GM23248 (cell line): ENCODE results near the gene TCEANC2. TPM values are rescaled to one million over a fixed set of nuclear protein-coding genes. Genes with fewer than 3 reads are reported as not detected.

Experiments used
- DNase-seq: peaks from one replicate; pipeline ENCODE4 v3.0.0-alpha.2; 2015
- H2AFZ ChIP-seq: fragments of 200-600 bp; sonication (generic); 2 replicates; pipeline ENCODE4 v1.6.1; 2016; ENCODE audit warnings: antibody characterized with exemption
- H3F3A ChIP-seq: fragments of 200-600 bp; sonication (generic); 2 replicates; pipeline ENCODE4 v1.6.1; 2016; ENCODE audit warnings: mild to moderate bottlenecking, antibody characterized with exemption, mixed run types; ENCODE audit not compliant: insufficient read depth
- H3K27ac ChIP-seq: fragments of 200-600 bp; sonication (generic); 2 replicates; pipeline ENCODE4 v1.5.1; 2016; ENCODE audit warnings: mild to moderate bottlenecking
- H3K27me3 ChIP-seq: fragments of 200-600 bp; sonication (generic); replicated peaks from 2 replicates; pipeline ENCODE4 v1.6.1; 2016; ENCODE audit warnings: mild to moderate bottlenecking; ENCODE audit not compliant: insufficient read depth
- H3K36me3 ChIP-seq: fragments of 200-600 bp; sonication (generic); 2 replicates; pipeline ENCODE4 v1.6.1; 2016; ENCODE audit warnings: low read depth, mild to moderate bottlenecking
- H3K4me1 ChIP-seq: fragments of 200-600 bp; sonication (generic); 2 replicates; pipeline ENCODE4 v1.6.1; 2016; ENCODE audit warnings: mild to moderate bottlenecking; ENCODE audit not compliant: insufficient read depth
- H3K4me2 ChIP-seq: fragments of 200-600 bp; sonication (generic); one replicate; pipeline ENCODE4 v1.6.1; 2016; ENCODE audit warnings: mild to moderate bottlenecking; ENCODE audit not compliant: unreplicated experiment
- H3K4me3 ChIP-seq: fragments of 200-600 bp; sonication (generic); 2 replicates; pipeline ENCODE4 v1.5.1; 2016; ENCODE audit warnings: mild to moderate bottlenecking
- H3K79me2 ChIP-seq: fragments of 200-600 bp; sonication (generic); 2 replicates; pipeline ENCODE4 v1.6.1; 2016; ENCODE audit warnings: mild to moderate bottlenecking; ENCODE audit not compliant: insufficient read depth
- H3K9ac ChIP-seq: fragments of 200-600 bp; sonication (generic); 2 replicates; pipeline ENCODE4 v1.6.1; 2016; ENCODE audit warnings: mild to moderate bottlenecking
- H3K9me2 ChIP-seq: fragments of 200-600 bp; sonication (generic); 2 replicates; pipeline ENCODE4 v1.6.1; 2016; ENCODE audit warnings: mixed run types, mild to moderate bottlenecking, moderate library complexity; ENCODE audit not compliant: insufficient read depth
- H3K9me3 ChIP-seq: fragments of 200-600 bp; sonication (generic); one replicate; pipeline ENCODE4 v1.6.1; 2017; ENCODE audit warnings: low read depth
- H4K20me1 ChIP-seq: fragments of 200-600 bp; sonication (generic); 2 replicates; pipeline ENCODE4 v1.6.0; 2016; ENCODE audit not compliant: insufficient read depth
- EZH2 ChIP-seq: fragments of 200-600 bp; sonication (generic); IDR thresholded peaks from 2 replicates; pipeline ENCODE4 v1.6.1; 2018; ENCODE audit warnings: antibody characterized with exemption, mild to moderate bottlenecking; ENCODE audit not compliant: insufficient read depth, poor library complexity, severe bottlenecking
- EZH2phosphoT487 ChIP-seq: fragments of 200-600 bp; sonication (generic); IDR thresholded peaks from 2 replicates; pipeline ENCODE4 v1.6.1; 2018; ENCODE audit warnings: antibody characterized with exemption, moderate library complexity, mild to moderate bottlenecking, low read depth; ENCODE audit not compliant: insufficient read depth
- WGBS, 2 experiments: methylation state at CpG; one replicate each; pipeline ENCODE4 v1.1.6; 2015 to 2017; ENCODE audit warnings: low lambda C conversion rate in 2 of 2, low coverage in 1 of 2; ENCODE audit errors: missing lambda C conversion rate in 2 of 2; 5-methylcytosine and 5-hydroxymethylcytosine counted together
- in situ Hi-C: fragments of 300-500 bp; cut with MboI; formaldehyde crosslinking; loops from 2 replicates; pipeline ENCODE4 v1.15.0; 2020
- polyA plus RNA-seq: library from polyadenylated mRNA; unstranded; fragments of >200 nt; fragmentation: Nextera tagmentation; extraction: Ambion mirVana; gene quantifications from 2 replicates; pipeline ENCODE4 v1.2.1, GENCODE V29; 2016
- total RNA-seq: library from RNA; depleted of rRNA; stranded (reverse); fragments of >200 nt; shearing (Covaris generic); gene quantifications from 2 replicates; pipeline ENCODE4 v1.2.3, GENCODE V29; 2014

TCEANC2 gene
- total and polyA plus RNA-seq, 2 experiments from 2014 or later: 1.7 to 4.6 TPM

DNA sequence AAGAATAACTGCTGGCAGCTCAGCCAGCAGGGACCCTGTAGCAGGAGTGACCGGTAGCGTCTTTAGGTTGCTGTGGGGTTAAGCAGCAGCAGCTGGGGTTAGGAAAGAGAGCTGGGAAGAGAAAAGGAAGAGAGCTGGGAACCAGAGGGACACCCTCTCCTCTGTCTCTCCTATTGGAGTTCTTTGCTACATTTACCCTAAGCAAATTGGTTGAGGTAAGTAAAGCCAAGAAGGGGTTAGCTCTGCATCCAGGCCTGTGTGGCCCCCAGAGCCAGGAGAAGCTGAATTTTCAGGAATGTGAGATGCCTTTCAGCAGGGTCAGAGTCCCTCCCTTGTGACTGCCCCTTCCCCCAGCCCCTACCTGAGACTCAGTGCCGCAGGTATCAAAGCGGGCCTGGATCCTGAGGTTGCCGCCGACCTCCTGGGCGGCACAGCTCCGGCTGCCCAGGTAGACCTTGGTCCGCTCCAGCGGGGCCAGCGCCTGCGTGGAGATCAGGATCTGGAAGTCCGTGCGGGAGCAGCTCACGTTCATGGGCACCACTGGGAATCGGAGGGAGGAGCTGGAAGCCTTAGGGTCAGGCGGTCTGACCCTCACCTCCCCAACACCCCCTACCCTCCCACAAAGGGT lies 83.0 kb downstream of the TCEANC2 start:
- Histone ChIP-seq H3K9ac (no peak overlapping the region), H3K9me2 (no peaks in the 10 kb centered on the region), H3F3A (no peaks in the 10 kb centered on the region), H3K4me1 (peaks cover 6% of the 10 kb centered on the region), H2AFZ (no peak overlapping the region), H3K4me2 (no peak overlapping the region), H3K27me3 (no peaks in the 10 kb centered on the region), H3K9me3 (no peaks in the 10 kb centered on the region), H3K36me3 (no peaks in the 10 kb centered on the region), H3K4me3 (no peak overlapping the region), H3K27ac (no peak overlapping the region), H3K79me2 (no peaks in the 10 kb centered on the region), H4K20me1 (no peaks in the 10 kb centered on the region)
- in situ Hi-C loops: no loop called here
- 92 to 94% methylated on average over 15 to 17 of the region's 17 CpGs for WGBS, 2 experiments
- no peak for DNase-seq
- TF ChIP-seq EZH2phosphoT487 (no peak), EZH2 (no peak)

DNA sequence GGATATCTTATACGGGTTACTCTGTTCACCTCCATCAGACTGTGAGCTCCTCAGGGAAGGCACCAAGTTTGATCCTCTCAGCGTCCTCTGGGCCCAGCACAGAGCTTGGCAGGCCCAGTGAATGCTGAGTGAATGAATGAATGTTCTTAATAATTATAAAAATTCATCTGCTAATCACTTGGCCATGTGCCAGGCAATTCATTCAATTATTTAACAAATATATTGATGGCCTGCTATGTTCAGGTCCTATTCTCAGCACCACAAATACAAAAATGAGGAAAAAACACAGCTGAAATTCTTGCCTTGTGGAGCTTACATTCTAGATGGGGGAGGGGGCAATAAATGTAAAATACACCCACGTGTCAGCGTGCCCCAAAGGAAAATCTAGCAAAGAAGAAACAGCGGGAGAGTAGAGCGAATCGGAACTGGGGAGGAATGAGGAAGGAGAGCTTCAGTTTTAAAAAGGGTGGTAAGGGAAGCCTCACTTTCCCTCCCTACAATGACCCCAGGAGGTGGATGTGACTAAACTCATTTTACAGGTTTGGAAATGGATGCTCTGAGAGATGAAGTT lies 83.6 kb downstream of the TCEANC2 start:
- Histone ChIP-seq H4K20me1 (no peaks in the 10 kb centered on the region), H3K4me1 (peaks cover 6% of the 10 kb centered on the region), H3K9ac (no peak overlapping the region), H3K9me3 (no peaks in the 10 kb centered on the region), H3K9me2 (no peaks in the 10 kb centered on the region), H3K4me3 (no peak overlapping the region), H3F3A (no peaks in the 10 kb centered on the region), H3K27me3 (no peaks in the 10 kb centered on the region), H3K27ac (no peak overlapping the region), H2AFZ (no peak overlapping the region), H3K4me2 (no peak overlapping the region), H3K79me2 (no peaks in the 10 kb centered on the region), H3K36me3 (no peaks in the 10 kb centered on the region)
- in situ Hi-C loops: no loop called here
- DNase-seq: no peak
- no peak for TF ChIP-seq EZH2phosphoT487
- TF ChIP-seq EZH2: no peak
- WGBS, 2 experiments: 82 to 84% methylated on average over 7 of the region's 7 CpGs

DNA sequence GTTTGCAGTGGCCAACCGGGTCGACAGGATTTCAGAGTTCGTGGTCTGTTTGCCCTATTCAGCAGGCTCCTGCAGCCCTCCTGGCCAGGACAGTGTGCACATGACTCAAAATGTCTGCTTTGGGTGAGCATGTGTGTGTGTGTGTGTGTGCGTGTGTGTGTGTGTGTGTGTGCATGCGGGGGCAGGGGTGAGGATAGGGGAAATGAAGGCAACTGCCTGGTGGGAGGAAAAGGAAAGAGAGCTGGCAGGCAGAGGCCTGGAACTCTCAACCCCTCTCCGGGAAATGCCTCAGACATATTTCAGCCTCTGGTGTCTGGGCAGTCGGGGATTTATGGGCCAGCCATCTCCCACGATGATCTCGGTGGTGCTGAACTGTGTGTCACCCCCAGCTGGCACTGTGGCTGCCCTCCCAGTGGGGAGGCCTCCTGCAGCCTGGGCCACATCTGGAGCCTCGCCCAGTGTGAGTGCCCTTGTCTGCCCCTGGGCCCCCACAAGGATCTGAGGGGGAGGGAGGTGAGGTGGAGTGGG lies 84.2 kb downstream of the TCEANC2 start:
- no peak overlapping the region for H3K27ac ChIP-seq
- in situ Hi-C loops: no loop called here

DNA sequence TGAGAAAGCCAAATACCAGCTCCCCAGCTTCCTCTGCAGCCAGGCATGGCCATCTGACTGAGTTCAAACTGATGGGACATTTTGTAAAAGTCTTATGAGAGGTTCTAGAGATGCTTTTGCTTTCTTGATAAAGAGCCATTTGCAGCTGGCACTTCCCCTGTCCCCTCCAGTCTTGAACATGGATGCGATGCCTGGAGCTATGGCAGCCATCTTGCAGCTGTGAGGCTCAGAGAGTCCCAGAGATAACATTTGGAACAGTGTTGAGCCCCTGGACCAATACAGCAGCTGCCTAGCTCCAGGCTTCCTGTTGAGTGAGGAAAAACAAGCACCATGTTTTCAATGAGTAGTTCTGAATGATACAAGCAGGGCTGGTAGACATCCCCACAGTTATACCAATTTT lies 85.6 kb downstream of the TCEANC2 start:
- H3K4me3 ChIP-seq: no peak overlapping the region
- no peak overlapping the region for H3K4me2 ChIP-seq
- H3K9ac ChIP-seq: no peak overlapping the region
- no peak overlapping the region for H3K27ac ChIP-seq
- no peaks in the 10 kb centered on the region for H4K20me1 ChIP-seq
- no peaks in the 10 kb centered on the region for H3K36me3 ChIP-seq
- H2AFZ ChIP-seq: no peak overlapping the region
- H3F3A ChIP-seq: no peaks in the 10 kb centered on the region
- TF ChIP-seq EZH2 (no peak), EZH2phosphoT487 (no peak)
- H3K9me3 ChIP-seq: no peaks in the 10 kb centered on the region
- DNase-seq: no peak
- no peaks in the 10 kb centered on the region for H3K27me3 ChIP-seq
- peaks cover 6% of the 10 kb centered on the region for H3K4me1 ChIP-seq
- in situ Hi-C loops: no loop called here
- no peaks in the 10 kb centered on the region for H3K79me2 ChIP-seq
- H3K9me2 ChIP-seq: no peaks in the 10 kb centered on the region
- 94 to 100% methylated on average over 1 of the region's 1 CpG for WGBS, 2 experiments

More for the DNA sequence above, 84.2 kb downstream of the TCEANC2 start:
- Histone ChIP-seq H3K9me2 (no peaks in the 10 kb centered on the region), H3K4me2 (no peak overlapping the region), H3K79me2 (no peaks in the 10 kb centered on the region), H2AFZ (no peak overlapping the region), H3F3A (no peaks in the 10 kb centered on the region), H3K4me3 (no peak overlapping the region), H3K9me3 (no peaks in the 10 kb centered on the region), H3K9ac (no peak overlapping the region), H3K27me3 (no peaks in the 10 kb centered on the region), H4K20me1 (no peaks in the 10 kb centered on the region), H3K36me3 (no peaks in the 10 kb centered on the region), H3K4me1 (peaks cover 6% of the 10 kb centered on the region)
- TF ChIP-seq EZH2 (no peak), EZH2phosphoT487 (no peak)
- DNase-seq: peak; percentile 55
- WGBS, 2 experiments: 51 to 54% methylated on average over 7 to 10 of the region's 10 CpGs
